GM18951 (cell line): Measurements from ENCODE around the gene SYDE2.
"Not testable (repeated sequence)": the region's sequence is repeated elsewhere in the genome, so short reads cannot be mapped to it uniquely, and the experiment has no call there.

Experiments
- POLR2A ChIP-seq: IDR thresholded peaks from 4 replicates; pipeline ENCODE4 v1.6.1; 2011; ENCODE audit warnings: mild to moderate bottlenecking; ENCODE audit not compliant: insufficient read length, insufficient read depth; ENCODE audit errors: extremely low read depth
- in situ Hi-C: fragments of 300-500 bp; cut with MboI; formaldehyde crosslinking; loops from one replicate; pipeline ENCODE4 v1.12.0; 2022; ENCODE audit warnings: low sequenced_read_pairs, mixed read lengths, inconsistent platforms; ENCODE audit not compliant: unreplicated experiment

The SYDE2 gene

GRCh38 chr1:85200463-85201339 lies at the start of gene SYDE2:
Gene SYDE2 (minus strand): TSS chr1:85201016. CDS start chr1:85200996, 20 bp downstream.
- TF ChIP-seq POLR2A, result peak; percentile 31
- in situ Hi-C loops, result no loop called here

- in situ Hi-C loops, result not testable (repeated sequence)
Observed at GRCh38 chr1:85249042-85249441, 48.2 kb upstream of the SYDE2 start.

DNA sequence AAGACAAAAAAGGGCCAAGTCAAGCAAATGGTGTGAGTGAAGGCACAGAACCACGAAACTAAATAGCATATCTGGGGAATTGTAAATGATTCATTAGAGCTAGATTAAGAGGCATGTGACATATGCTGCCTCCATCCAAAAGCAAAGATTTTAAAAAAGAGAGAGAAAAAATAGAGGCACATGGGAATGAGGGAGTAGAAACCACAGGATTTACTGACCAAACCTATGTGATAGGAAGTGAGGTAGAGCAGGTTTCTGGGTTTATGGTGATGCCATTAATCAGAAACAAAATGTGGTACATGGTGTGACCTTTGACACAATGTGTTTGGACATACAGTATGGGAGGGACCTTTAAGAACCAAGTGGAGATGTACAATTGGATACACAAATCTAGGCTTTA lies 45.1 kb upstream of the SYDE2 start:
- in situ Hi-C loops, result no loop called here
- no peak for TF ChIP-seq POLR2A

DNA sequence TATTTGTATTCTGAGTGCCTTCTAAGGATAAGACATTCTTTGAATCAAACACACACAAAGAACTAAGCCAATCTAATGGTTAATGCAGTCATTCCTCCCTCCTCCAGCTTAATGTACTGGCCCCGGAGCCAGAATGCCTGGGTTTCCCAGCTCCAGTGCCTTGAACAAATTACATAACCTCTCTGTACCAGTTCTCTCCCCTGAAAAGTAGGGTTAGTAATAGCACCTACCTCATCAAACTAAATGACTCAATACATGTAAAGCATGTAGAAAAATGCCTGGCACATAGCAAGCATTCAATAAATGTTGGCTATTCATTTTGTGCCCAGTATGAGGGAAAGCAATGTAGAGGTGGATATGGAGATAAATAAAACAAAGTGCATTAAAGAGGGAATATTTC lies 44.6 kb upstream of the SYDE2 start:
- in situ Hi-C loops, result no loop called here
- TF ChIP-seq POLR2A, result no peak

- in situ Hi-C loops, result no loop called here
Observed at GRCh38 chr1:85244271-85245061, 43.6 kb upstream of the SYDE2 start.

DNA sequence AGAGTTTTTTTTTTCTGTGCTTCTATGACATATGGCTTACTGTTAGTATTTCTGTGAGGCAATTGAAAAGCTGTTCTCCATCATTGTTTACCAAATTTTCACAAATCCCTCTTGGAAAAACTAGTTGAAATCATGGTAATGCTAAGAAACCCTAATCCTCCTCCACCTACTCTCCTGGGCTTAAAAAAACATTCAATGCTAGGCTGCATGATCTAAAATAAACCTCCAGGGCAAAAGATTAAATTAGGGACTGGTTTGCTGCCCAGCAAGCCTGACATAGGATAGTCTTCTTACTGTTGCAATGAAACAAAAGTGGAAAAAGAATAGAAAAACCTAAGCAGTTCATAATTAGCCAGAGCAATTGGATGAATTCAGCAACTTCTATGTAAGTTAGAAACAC lies 42.6 kb upstream of the SYDE2 start:
- in situ Hi-C loops, result no loop called here
- TF ChIP-seq POLR2A, result no peak

More at GRCh38 chr1:85244271-85245061, 43.6 kb upstream of the SYDE2 start:
- no peak for TF ChIP-seq POLR2A

- in situ Hi-C loops, result no loop called here
- TF ChIP-seq POLR2A, result no peak
Observed at GRCh38 chr1:85240643-85241042, 39.8 kb upstream of the SYDE2 start.

- in situ Hi-C loops, result no loop called here
- no peak for TF ChIP-seq POLR2A
Observed at GRCh38 chr1:85240174-85240601, 39.4 kb upstream of the SYDE2 start.

DNA sequence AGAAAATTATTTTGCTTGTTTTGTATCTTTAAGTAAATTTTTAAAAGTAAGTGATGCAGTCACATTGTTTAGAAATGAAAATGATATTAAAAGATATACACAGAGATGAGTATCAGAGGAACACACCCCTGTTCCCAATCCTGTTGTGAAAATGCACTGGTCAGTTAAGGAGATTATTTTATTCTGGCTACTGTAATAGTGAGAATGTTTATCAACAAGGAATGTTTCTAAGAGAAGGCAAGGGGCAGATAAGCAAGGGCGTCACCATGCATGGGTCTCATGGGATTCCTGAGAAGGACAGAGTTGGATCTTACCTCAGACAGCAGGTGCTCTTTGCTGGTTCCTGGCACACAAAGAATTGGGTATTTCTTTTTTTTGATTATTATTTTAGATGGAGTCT lies 36.8 kb upstream of the SYDE2 start:
- in situ Hi-C loops, result no loop called here
- no peak for TF ChIP-seq POLR2A

GRCh38 chr1:85230305-85230977 lies 29.6 kb upstream of the SYDE2 start:
- in situ Hi-C loops, result no loop called here
- no peak for TF ChIP-seq POLR2A

DNA sequence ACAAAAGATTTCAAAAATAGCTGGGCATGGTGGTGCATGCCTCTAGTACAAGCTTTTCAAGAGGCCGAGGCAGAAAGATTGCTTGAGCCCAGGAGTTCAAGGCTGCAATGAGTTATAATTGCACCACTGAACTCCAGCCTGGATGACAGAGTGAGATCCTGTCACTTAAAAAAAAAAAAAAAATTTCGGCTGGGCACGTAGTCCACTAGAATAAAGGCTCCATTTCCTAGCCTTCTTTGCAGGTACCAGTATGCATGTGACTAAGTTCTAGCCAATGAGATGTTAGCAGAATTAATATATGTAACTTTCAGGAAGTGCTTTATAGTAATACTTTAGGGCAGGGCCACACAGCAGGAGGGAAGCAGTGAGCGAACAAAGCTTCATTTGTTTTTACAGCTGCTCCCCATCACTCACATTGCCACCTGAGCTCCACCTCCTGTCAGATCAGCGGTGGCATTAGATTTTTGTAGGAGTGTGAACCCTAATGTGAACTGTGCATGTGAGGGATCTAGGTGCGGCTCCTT lies 28.8 kb upstream of the SYDE2 start:
- TF ChIP-seq POLR2A, result no peak
- in situ Hi-C loops, result no loop called here

DNA sequence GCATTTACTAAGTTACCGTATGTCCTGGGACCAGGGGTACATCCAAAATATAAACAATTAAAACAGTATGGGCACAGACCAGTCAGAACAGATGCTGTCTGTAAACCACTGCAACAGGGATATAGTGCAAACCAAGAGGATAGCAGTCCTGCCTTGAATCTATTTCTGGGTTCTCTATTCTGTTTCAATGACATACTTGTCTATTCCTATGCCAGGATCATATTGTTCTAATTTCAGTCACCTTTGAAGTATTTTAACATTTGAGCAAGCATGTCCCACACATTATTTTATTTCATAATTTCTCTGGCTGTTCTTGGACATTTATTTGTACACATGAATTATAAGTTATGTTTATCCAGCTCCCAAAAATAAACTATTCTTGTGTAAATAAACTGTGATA lies 28.2 kb upstream of the SYDE2 start:
- no peak for TF ChIP-seq POLR2A
- in situ Hi-C loops, result no loop called here

GRCh38 chr1:85225624-85226380 lies 25.0 kb upstream of the SYDE2 start:
- in situ Hi-C loops, result no loop called here
- TF ChIP-seq POLR2A, result no peak
